A673 (cell line): Measurements from ENCODE around the gene RNF121.

Experiments
- CTCF ChIP-seq: fragments of 300-800, 200-600 bp; sonication (generic); conservative IDR thresholded peaks from 2 replicates; pipeline ENCODE4 v1.5.1; 2017; ENCODE audit warnings: low read depth, mild to moderate bottlenecking, antibody characterized with exemption, low read length, moderate library complexity, mixed read lengths
- EZH2 ChIP-seq: fragments of 200-600 bp; sonication (generic); IDR thresholded peaks from 2 replicates; pipeline ENCODE4 v1.6.1; 2017; ENCODE audit warnings: borderline replicate concordance, low read depth, mild to moderate bottlenecking, mixed read lengths, antibody characterized with exemption, low read length; ENCODE audit not compliant: poor library complexity, severe bottlenecking

- TF ChIP-seq CTCF (no peak), EZH2 (no peak)
Measured at GRCh38 chr11:71990701-71991100, 61.9 kb downstream of the RNF121 start.
